IMR-90 (cell line): ENCODE measurements around the gene PLCB4.

ENCODE experiments used
- BHLHE40 ChIP-seq: fragments of 150-350 bp; IDR thresholded peaks from 2 replicates; pipeline ENCODE4 v1.6.1; 2016; ENCODE audit warnings: mild to moderate bottlenecking, low read depth, low read length
- MAFK ChIP-seq: IDR thresholded peaks from 2 replicates; pipeline ENCODE4 v1.6.1; 2012; ENCODE audit warnings: low read depth, low read length, improper control_type of control experiment
- MAZ ChIP-seq: IDR thresholded peaks from 2 replicates; pipeline ENCODE4 v1.6.1; 2012; ENCODE audit warnings: low read depth, mild to moderate bottlenecking, low read length, improper control_type of control experiment, moderate library complexity, borderline replicate concordance
- NFE2L2 ChIP-seq: fragments of 150-350 bp; IDR thresholded peaks from 2 replicates; pipeline ENCODE4 v1.6.1; 2016; ENCODE audit warnings: low read depth, mild to moderate bottlenecking, low read length
- POLR2A ChIP-seq: IDR thresholded peaks from 2 replicates; pipeline ENCODE4 v1.6.1; 2012; ENCODE audit warnings: mild to moderate bottlenecking, low read depth, low read length
- RAD21 ChIP-seq: IDR thresholded peaks from 2 replicates; pipeline ENCODE4 v1.6.1; 2012; ENCODE audit warnings: low read length, improper control_type of control experiment
- RCOR1 ChIP-seq: IDR thresholded peaks from 2 replicates; pipeline ENCODE4 v1.6.1; 2012; ENCODE audit warnings: mild to moderate bottlenecking, low read length, improper control_type of control experiment; ENCODE audit not compliant: insufficient replicate concordance
- RFX5 ChIP-seq: IDR thresholded peaks from 2 replicates; pipeline ENCODE4 v1.8.0; 2012; ENCODE audit warnings: low read depth, mild to moderate bottlenecking, low read length, moderate library complexity
- SMC3 ChIP-seq: fragments of 150-350 bp; IDR thresholded peaks from 2 replicates; pipeline ENCODE4 v1.6.1; 2016; ENCODE audit warnings: low read depth, mild to moderate bottlenecking, antibody characterized with exemption, low read length, moderate library complexity
- USF2 ChIP-seq: fragments of 150-350 bp; IDR thresholded peaks from 2 replicates; pipeline ENCODE4 v1.6.1; 2017; ENCODE audit warnings: mild to moderate bottlenecking, antibody characterized with exemption, low read length, low read depth
- TF ChIP-seq, protein P1 (sequence below): conservative IDR thresholded peaks from 2 replicates; pipeline ENCODE4 v1.5.1; 2012; ENCODE audit warnings: mild to moderate bottlenecking, low read depth, low read length, improper control_type of control experiment

DNA sequence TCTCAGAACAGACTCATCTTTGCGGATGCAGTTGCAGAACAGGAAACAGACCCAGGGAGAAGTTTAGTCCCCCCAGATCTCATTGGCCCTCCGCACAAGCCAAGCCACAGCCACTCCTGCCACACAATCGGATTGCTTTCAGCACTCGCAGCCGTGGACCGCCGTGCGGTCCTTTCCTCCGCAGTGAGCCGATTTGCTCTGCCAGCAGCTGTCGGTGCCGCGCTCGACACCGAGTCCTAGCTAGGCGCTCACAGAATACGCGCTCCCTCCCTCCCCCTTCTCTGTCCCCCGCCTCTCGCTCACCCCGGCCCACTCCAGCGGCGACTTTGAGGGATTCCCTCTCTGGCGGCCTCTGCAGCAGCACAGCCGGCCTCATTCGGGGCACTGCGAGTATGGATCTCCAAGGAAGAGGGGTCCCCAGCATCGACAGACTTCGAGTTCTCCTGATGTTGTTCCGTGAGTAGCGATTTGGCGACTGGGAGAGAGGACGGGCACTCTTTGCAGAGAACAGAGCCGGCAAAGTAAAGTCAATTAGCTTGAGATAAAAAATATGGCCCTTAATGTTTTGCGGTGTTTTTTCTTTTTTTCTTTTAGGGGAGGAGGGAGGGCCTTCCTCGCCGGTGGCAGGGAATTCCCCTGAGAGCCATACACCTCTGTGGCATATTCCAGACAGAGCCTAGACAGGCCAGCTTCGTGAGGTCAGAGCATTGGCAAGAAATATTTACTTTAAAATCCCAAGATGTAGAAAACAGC, 445.8 kb downstream of the PLCB4 start, which contains the start of gene LAMP5:
- TF ChIP-seq, protein P1, sequence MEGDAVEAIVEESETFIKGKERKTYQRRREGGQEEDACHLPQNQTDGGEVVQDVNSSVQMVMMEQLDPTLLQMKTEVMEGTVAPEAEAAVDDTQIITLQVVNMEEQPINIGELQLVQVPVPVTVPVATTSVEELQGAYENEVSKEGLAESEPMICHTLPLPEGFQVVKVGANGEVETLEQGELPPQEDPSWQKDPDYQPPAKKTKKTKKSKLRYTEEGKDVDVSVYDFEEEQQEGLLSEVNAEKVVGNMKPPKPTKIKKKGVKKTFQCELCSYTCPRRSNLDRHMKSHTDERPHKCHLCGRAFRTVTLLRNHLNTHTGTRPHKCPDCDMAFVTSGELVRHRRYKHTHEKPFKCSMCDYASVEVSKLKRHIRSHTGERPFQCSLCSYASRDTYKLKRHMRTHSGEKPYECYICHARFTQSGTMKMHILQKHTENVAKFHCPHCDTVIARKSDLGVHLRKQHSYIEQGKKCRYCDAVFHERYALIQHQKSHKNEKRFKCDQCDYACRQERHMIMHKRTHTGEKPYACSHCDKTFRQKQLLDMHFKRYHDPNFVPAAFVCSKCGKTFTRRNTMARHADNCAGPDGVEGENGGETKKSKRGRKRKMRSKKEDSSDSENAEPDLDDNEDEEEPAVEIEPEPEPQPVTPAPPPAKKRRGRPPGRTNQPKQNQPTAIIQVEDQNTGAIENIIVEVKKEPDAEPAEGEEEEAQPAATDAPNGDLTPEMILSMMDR, result no peak
- TF ChIP-seq POLR2A, result no peak
- TF ChIP-seq BHLHE40, result no peak
- TF ChIP-seq MAZ, result no peak
- TF ChIP-seq NFE2L2, result no peak
- no peak for TF ChIP-seq RFX5
- TF ChIP-seq USF2, result no peak
- no peak for TF ChIP-seq RCOR1
- no peak for TF ChIP-seq RAD21
- no peak for TF ChIP-seq SMC3
- TF ChIP-seq MAFK, result no peak
